GM12874 (cell line): Measurements from ENCODE around the gene MGAT2.

ENCODE experiments used
- TF ChIP-seq, protein P1 (sequence below): IDR thresholded peaks from 2 replicates; pipeline ENCODE4 v1.5.1; 2011; ENCODE audit warnings: low read depth, mild to moderate bottlenecking, control low read depth, low read length, moderate library complexity; ENCODE audit not compliant: insufficient read depth

Gene MGAT2

DNA sequence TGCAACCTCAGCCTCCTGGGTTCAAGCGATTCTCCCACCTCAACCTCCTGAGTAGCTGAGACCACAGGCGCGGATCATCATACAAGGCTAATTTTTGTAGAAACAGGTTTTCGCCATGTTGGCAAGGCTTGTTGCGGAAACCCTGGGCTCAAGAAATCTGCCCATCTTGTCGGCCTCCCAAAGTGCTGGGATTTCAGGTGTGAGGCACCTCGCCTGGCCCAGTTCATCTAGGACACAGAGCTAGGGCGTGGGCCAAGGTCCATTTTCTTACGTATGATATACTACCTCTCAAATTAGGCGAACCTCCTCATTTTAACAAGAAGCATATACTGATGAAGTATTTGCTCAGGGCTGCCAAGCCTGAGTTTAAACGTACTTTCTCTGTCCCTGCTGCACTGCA lies 36.5 kb upstream of the MGAT2 start:
- TF ChIP-seq, protein P1, sequence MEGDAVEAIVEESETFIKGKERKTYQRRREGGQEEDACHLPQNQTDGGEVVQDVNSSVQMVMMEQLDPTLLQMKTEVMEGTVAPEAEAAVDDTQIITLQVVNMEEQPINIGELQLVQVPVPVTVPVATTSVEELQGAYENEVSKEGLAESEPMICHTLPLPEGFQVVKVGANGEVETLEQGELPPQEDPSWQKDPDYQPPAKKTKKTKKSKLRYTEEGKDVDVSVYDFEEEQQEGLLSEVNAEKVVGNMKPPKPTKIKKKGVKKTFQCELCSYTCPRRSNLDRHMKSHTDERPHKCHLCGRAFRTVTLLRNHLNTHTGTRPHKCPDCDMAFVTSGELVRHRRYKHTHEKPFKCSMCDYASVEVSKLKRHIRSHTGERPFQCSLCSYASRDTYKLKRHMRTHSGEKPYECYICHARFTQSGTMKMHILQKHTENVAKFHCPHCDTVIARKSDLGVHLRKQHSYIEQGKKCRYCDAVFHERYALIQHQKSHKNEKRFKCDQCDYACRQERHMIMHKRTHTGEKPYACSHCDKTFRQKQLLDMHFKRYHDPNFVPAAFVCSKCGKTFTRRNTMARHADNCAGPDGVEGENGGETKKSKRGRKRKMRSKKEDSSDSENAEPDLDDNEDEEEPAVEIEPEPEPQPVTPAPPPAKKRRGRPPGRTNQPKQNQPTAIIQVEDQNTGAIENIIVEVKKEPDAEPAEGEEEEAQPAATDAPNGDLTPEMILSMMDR = no peak

DNA sequence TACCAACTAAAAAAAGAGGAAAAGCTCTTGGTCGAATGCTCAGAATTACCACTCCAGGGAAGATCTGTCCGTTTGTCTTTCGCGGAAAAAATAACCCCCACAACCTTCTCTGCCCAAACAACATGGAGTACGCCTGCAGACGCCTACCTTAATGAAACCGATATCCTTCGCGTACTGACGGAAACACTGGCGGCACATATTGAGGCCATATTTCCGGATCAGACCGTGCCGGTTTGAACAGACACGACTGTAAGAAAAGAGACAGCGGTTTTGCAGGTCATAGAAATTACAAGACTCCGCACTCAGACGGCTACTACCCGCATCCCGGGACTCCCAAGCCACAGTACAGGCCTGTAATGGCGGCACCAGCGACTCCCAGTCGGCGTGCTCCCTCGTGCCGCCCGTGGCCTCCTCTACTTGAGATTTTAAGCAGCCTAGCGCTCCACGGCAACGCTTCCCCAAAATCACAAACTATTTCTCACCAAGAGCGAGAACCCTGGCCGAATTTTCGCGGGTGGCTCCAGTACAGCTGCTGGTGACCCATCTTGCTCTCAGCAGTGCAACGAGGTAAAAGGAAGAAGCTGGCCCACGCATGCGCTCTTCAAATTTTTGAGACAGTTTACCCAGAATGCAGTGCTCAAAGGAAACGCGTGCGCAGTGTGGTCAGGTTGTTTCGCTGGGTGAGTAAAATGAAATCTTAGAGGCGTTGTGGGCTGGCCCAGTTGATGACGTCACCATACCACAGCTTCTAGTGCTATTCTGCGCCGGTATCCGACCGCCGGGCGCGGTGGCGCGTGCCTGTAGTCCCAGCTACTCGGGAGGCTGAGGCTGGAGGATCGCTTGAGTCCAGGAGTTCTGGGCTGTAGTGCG lies 34.6 kb upstream of the MGAT2 start, which contains the start of gene RPS29:
Gene RPS29 (minus strand): TSS at position 578 of the 870 bp plus-strand sequence. CDS start 34 bp downstream, at position 544.
- TF ChIP-seq, protein P1 = no peak

DNA sequence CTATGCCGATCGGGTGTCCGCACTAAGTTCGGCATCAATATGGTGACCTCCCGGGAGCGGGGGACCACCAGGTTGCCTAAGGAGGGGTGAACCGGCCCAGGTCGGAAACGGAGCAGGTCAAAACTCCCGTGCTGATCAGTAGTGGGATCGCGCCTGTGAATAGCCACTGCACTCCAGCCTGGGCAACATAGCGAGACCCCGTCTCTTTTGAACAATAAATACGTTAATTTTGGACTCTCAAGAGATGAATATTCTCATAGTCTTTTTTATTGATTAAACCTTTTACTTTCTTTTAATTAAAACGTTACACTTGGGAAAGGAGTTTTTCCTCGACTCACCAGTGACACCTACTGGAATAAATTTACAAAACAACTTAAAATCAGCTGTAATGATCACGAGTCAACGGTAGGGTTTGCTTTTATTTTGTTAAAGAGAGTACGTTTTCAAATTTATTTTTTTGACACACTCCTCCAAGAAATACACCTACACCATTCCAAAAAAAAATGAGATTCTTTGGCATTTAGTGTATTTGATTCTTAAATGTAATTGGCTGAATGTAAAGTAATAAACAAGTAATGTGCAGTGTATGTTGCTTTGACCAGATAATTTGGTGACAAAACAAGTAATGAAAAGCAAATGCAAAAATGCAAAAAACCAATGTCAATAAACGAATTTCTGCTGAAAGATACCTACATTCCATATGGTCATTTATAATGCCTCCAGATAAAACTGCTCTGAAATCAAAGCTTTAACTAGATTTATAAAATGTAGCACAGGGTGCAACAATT lies 33.7 kb upstream of the MGAT2 start:
- TF ChIP-seq, protein P1 = peak; percentile 54; the same call in 1 of the 2 replicates

DNA sequence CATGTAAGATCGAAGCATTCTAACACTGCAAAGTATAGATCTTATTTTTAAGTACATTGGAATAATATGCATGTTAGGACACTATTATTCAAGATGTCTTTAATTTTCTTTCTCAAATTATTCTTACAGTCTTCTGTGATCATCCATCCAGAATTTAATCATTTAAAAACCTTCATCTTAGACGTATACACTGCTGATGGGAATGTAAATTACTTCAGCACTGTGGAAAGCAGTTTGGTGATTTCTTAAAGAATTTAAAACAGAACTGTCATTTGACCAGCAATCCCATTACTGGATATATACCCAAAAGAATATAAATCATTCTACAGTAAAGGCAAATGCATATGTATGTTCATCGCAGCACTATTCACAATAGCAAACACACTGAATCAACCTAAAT lies 31.2 kb upstream of the MGAT2 start:
- TF ChIP-seq, protein P1 = no peak

DNA sequence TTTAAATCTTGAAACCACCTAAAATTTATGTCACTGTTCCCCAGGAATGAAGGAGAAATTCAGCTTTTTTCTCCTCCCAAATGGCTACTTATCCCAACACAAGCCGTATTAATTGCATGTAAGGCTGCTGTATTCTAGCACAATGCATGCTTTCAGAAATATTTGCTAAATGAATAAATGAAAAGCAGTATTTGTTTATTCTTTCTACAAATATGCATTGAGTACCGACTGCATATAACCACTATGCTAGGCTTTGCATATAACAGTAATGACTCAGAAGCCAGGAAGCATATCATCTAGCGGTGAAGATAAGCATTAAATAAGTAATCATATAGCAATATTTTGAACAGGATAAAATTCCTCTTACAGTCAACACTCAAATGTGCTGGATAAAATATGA lies 27.6 kb upstream of the MGAT2 start:
- TF ChIP-seq, protein P1 = no peak

DNA sequence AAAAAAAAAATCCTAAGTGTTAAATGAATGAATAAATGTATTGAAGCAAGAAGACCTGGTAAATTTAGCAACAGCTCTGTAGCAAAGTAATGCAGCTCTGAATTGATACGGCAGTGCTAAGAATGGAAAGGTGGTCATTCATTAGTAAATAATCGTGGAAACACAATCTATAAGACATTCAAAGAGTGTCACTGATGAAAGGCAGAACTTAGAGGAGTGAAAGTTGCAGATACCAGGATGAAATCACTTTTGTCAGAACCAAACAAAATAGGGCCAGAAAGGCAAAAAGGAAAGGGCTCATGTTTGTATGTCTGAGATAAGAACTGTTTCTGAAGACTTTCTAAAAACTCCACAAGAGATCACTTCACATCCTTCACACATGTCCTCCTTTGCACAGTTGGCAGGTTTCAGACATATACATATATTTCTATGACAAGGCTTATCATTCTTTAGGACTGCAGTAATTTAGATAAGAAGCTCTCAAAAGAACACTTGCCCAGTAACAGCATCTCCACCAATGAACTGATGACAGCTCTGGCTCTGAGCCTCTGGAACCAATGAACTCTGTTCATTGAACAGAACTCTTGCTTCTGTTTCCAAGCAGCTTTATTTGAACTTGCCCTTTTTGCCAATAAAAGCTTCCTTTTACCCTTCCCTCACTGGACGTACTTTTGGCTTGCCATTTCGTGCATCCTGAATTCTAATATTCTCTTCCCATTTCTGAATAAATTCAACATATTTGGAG lies 26.1 kb upstream of the MGAT2 start:
- TF ChIP-seq, protein P1 = no peak

DNA sequence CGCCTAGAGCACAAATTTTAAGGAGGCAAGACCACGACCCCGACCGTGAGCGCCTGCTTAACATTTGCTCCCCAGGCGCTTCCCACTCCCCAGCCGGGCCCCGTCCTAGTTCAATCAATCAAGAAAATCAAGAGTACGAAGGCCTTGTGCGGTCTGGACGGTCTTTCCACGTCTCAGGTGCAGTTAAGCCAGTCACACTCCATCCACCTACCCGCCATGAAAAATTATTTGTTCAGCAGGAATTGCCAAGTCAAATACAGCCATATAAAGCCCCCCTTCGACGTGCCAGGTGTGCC lies 22.5 kb upstream of the MGAT2 start:
- TF ChIP-seq, protein P1 = no peak
